ENCODE measurements around the gene RTL9.
"Not testable (repeated sequence)": the region's sequence is repeated elsewhere in the genome, so short reads cannot be mapped to it uniquely, and the experiment has no call there.

The RTL9 gene

GRCh38 chrX:110333458-110333857, 25.2 kb upstream of the RTL9 start:
- DNase-seq; in situ Hi-C loops (cut with HindIII; ENCODE audit: low pct_ligation_motif_present, low pct_unique_long_range_greater_than_20kb, low sequenced_read_pairs): not testable (repeated sequence)

- DNase-seq = no peak
- in situ Hi-C loops (cut with HindIII; ENCODE audit: low pct_ligation_motif_present, low pct_unique_long_range_greater_than_20kb, low sequenced_read_pairs) = no loop called here
Observed at GRCh38 chrX:110338935-110339334, 19.7 kb upstream of the RTL9 start.

DNA sequence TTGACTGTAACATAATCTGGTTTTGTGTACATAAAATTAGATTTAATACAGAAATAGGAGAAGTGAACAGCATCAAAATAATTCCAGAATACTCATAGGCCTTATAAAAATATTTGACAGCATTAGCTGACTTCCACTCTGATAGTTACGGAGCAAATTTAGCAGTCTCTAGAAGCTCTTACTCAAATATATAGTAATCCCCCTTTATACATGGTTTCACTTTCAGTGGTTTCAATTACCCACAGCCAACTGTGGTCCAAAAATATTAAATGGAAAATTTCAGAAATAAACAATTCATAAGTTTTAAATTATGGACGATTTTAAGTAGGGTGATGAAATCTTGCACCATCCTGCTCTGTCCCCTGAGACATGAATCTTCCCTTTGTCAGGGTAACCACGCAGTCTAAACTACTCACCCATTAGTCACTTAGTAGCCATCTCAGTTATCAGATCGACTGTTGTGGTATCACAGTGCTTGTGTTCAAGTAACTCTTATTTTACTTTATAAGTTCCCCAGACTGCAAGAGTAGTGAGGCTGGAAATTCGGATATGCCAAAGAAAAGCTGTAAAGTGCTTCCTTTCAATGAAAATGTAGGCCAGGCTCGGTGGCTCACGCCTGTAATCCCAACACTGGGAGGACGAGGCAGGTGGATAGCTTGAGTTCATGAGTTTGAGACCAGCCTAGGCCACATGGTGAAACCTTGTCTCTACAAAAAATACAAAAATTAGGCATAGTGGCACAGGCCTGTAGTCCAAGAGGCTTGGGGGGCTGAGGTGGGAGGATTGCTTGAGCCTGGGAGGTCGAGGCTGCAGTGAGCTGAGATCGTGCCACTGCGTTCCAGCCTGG, 17.2 kb upstream of the RTL9 start:
- DNase-seq = peak; percentile 30
- in situ Hi-C loops (cut with HindIII; ENCODE audit: low pct_ligation_motif_present, low pct_unique_long_range_greater_than_20kb, low sequenced_read_pairs) = no loop called here

DNA sequence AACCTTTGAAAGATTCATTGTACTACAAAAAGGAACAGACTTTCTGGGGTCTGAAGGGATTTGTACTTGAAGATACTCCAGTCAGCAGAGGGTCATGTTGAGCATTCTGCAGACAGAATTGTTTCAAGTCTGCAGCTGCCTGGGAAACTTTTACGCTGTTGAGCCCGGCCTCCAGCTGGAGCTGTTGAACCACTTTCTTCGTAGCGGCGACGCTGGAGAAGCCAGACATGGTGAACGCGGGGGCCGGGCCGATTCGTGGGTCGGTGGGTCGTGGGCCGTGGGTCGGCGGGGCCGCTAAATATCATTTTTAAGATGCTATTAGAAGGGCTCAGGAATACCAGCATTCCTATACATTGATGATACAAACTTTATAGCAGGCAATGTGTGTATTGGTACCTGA, 12.0 kb upstream of the RTL9 start:
- in situ Hi-C loops (cut with HindIII; ENCODE audit: low pct_ligation_motif_present, low pct_unique_long_range_greater_than_20kb, low sequenced_read_pairs) = no loop called here

GRCh38 chrX:110359273-110359672, 625 bp downstream of the RTL9 start:
- in situ Hi-C loops (cut with HindIII; ENCODE audit: low pct_ligation_motif_present, low pct_unique_long_range_greater_than_20kb, low sequenced_read_pairs) = no loop called here

More for the DNA sequence above, 12.0 kb upstream of the RTL9 start:
- DNase-seq = no peak

GRCh38 chrX:110363244-110363643, 4.6 kb downstream of the RTL9 start:
- DNase-seq = no peak
- in situ Hi-C loops (cut with HindIII; ENCODE audit: low pct_ligation_motif_present, low pct_unique_long_range_greater_than_20kb, low sequenced_read_pairs) = no loop called here

More at GRCh38 chrX:110359273-110359672, 625 bp downstream of the RTL9 start:
- DNase-seq = no peak

GRCh38 chrX:110373310-110373709, 14.7 kb downstream of the RTL9 start:
- in situ Hi-C loops (cut with HindIII; ENCODE audit: low pct_ligation_motif_present, low pct_unique_long_range_greater_than_20kb, low sequenced_read_pairs) = no loop called here

DNA sequence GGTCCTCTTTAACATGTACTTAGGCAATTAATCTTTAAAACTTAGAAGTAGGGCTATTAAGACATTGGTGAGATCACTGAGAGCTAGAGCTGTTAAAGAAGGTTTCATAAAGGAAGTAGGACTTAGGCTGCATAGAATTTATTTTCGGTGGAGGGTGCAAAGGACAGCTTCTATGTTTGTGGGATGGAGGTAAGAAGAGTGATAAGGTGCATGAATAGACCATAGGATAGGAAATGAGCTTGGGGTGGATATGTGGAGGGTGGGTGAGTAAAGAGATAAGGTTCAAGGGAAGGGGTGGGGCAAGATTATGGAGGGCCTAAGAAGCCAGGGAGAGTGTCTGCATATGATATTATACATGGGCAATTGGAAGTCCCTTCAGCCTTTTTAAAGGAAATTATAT, 15.9 kb downstream of the RTL9 start:
- no peak for DNase-seq
- in situ Hi-C loops (cut with HindIII; ENCODE audit: low pct_ligation_motif_present, low pct_unique_long_range_greater_than_20kb, low sequenced_read_pairs) = no loop called here

More at GRCh38 chrX:110373310-110373709, 14.7 kb downstream of the RTL9 start:
- DNase-seq = no peak

DNA sequence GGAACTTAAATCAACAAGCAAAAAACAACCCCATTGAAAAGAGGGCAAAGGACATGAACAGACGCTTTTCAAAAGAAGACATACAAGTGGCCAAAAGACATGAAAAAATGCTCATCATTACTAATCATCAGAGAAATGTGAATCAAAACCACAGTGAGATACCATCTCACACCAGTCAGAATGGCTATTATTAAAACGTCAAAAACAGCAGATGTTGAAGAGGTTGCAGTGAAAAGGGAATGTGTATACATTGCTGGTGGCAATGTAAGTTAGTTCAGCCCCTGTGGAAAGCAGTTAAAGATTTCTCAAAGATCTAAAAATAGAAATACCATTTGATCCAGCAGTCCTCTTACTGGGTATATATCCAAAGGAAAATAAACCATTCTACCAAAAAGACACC, 22.6 kb downstream of the RTL9 start:
- in situ Hi-C loops (cut with HindIII; ENCODE audit: low pct_ligation_motif_present, low pct_unique_long_range_greater_than_20kb, low sequenced_read_pairs) = no loop called here
- no peak for DNase-seq

DNA sequence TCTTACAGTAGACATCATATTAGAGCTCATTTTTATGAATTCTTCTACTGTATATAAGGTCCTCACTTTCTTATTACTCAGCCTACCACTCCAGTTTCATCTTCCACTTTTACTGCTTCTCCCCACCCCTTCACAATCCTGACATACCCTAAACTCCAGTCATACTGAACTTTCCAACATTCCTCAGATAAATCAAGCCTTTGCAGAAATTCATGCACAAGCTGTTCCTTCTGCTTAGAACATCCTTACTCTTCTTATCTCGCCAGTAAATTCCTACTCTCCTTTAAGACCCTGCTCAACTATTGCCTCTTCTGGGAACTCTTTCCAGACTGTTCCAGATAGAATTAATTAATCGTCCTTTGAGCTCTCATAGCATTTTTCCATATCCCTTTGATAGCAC, 24.8 kb downstream of the RTL9 start:
- DNase-seq = peak; percentile 26
- in situ Hi-C loops (cut with HindIII; ENCODE audit: low pct_ligation_motif_present, low pct_unique_long_range_greater_than_20kb, low sequenced_read_pairs) = no loop called here

DNA sequence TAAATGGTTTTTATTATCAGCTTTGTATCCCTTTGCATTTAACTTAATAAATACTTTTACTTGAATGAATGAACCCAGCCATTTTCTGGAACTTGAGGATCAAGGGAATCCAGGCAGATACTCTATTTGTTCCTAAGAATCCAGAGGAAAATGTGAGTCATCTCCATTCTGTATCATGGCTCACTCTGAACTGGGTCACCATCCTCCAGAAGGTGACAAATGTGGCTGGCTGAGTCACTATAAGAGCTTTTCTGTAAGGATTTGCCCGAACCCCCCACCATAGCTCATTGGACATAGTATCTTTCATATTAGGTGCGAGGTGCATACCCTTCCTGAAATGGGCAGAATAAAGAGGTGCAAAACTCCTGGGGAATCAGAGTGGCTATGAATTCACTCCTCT, 25.8 kb downstream of the RTL9 start:
- in situ Hi-C loops (cut with HindIII; ENCODE audit: low pct_ligation_motif_present, low pct_unique_long_range_greater_than_20kb, low sequenced_read_pairs) = no loop called here
- DNase-seq = no peak

DNA sequence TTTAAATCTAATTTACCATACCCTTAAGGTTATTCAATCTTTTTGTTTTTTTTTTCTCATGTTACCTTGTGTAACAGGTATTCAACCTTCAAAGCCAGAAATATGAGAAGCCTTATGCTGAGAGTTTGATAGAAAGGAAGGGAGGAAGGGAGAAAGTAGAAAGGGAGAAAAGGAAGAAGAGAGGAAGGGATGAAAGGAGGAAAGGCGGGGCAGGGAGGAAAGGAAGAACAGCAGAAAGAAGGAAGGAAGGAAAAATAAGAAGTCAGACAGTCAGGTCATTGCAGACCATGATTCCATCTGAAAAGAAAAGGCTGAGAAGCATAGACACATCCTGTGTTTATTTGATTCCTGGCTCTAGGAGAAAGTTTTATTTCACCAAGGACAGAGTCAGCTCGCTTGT, 30.9 kb downstream of the RTL9 start:
- no peak for DNase-seq
- in situ Hi-C loops (cut with HindIII; ENCODE audit: low pct_ligation_motif_present, low pct_unique_long_range_greater_than_20kb, low sequenced_read_pairs) = no loop called here

DNA sequence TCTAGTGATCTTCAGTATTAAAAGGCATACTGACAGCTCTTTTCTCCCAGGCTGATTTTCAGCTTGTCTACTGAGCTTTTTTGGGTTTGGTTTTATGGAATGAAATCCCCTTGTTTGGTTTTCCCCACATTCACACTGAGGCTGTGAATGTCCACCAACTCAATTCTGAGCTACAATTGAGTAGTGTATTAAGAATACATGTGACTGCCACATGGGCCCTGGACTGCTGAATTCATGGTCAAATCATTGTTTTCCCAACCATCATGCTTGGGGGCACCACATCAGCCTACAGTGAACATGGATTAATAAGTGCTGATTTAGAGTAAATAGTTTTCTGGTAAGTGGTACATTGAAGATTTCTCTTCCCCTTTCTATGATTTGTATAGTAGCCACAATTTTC, 32.4 kb downstream of the RTL9 start:
- DNase-seq = no peak
- in situ Hi-C loops (cut with HindIII; ENCODE audit: low pct_ligation_motif_present, low pct_unique_long_range_greater_than_20kb, low sequenced_read_pairs) = no loop called here

DNA sequence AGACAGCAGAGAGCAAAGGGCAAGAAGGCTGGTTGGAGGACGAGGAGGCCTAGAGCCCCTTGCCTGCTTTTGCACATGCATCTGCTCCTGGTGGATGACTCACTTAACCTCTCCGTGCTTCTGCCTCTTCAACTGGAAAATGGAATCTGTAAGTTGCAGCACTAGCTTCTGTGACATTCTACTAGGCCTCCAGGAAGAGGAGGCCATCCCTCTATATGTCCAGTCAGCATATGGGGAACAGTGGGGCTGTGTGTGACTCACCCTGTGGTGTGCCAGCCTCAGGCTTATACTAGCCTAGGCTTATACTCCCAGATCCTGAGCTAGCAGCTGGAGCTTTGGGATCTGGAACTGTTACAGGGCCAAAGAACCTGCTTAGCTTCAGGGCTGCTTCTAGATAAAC, 36.0 kb downstream of the RTL9 start:
- in situ Hi-C loops (cut with HindIII; ENCODE audit: low pct_ligation_motif_present, low pct_unique_long_range_greater_than_20kb, low sequenced_read_pairs) = no loop called here
- peak; percentile 41 for DNase-seq

DNA sequence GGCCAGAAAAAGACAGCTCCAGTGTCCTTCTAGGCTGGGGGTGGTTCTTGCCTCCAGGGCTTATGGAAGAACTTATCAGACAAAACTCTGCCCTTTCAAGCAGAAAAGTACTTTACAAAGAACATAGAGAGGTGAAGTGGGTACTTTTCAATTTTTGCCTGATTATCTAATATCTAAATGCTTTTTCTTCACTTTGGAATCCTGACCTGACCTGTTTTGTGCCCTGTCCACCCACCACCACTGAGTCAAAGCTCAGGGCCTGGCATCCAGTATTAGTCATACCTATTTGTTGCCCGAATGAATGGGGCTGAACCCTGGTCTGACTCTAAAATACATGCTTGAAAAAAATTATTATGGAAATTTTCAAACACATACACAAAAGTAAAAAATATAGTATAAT, 37.2 kb downstream of the RTL9 start:
- in situ Hi-C loops (cut with HindIII; ENCODE audit: low pct_ligation_motif_present, low pct_unique_long_range_greater_than_20kb, low sequenced_read_pairs) = no loop called here
- DNase-seq = no peak

- in situ Hi-C loops (cut with HindIII; ENCODE audit: low pct_ligation_motif_present, low pct_unique_long_range_greater_than_20kb, low sequenced_read_pairs) = no loop called here
- DNase-seq = no peak
Observed at GRCh38 chrX:110396735-110397134, 38.1 kb downstream of the RTL9 start.

- no peak for DNase-seq
- in situ Hi-C loops (cut with HindIII; ENCODE audit: low pct_ligation_motif_present, low pct_unique_long_range_greater_than_20kb, low sequenced_read_pairs) = no loop called here
Observed at GRCh38 chrX:110397339-110397738, 38.7 kb downstream of the RTL9 start.

- no peak for DNase-seq
- in situ Hi-C loops (cut with HindIII; ENCODE audit: low pct_ligation_motif_present, low pct_unique_long_range_greater_than_20kb, low sequenced_read_pairs) = no loop called here
Observed at GRCh38 chrX:110397904-110398303, 39.3 kb downstream of the RTL9 start.

DNA sequence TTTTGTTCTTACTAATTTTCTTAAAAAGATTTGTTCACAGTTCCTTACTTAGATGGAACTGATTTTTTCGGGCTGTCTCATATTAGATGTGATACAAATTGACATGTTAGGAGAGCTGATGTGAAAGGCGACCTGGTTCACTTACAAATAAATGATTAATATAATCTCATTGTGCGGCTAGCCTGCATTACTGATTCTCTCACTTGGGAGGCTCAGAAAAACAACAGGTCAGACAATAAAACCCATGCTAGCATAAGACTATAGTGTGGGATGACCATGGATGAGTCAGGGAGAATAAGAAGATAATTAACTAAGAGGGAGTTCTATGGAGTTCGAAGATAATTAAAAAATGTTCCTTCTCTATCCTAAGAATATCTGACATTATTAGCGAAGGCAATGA, 40.8 kb downstream of the RTL9 start:
- in situ Hi-C loops (cut with HindIII; ENCODE audit: low pct_ligation_motif_present, low pct_unique_long_range_greater_than_20kb, low sequenced_read_pairs) = no loop called here

DNA sequence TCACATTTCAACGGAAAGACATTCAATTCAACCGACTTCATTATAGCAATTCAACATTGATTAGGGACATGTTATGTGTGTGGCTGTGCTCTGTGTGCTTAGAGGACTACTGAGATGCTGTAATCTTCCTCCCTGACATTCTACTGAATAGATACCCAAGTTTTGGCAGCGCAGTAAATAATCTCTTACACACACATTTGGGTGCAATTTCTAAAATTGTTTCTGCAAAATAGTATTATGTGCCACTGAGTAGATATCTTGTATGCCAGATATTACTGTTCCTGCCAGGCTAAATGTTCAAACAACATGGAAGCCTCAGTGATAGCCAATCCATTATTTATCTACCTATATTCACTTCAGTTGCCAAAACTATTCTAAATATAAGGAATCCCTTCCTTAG, 41.3 kb downstream of the RTL9 start:
- in situ Hi-C loops (cut with HindIII; ENCODE audit: low pct_ligation_motif_present, low pct_unique_long_range_greater_than_20kb, low sequenced_read_pairs) = loop anchor here (25.0 kb wide), 1 partner anchor 238 kb away; no protein-coding TSS in a partner anchor
- no peak for DNase-seq

More for the DNA sequence above, 40.8 kb downstream of the RTL9 start:
- DNase-seq = no peak

All from ACHN (cell line).